NCI-H2227 (cell line): Measurements from ENCODE around the gene ZNF560.
"Not testable (repeated sequence)": the region's sequence is repeated elsewhere in the genome, so short reads cannot be mapped to it uniquely, and the experiment has no call there.

Experiments used
- DNase-seq: peaks from one replicate; lab custom pipeline; 2025; ENCODE audit not compliant: unreplicated experiment; lab: John Stamatoyannopoulos, UW

Gene ZNF560

GRCh38 chr19:9498183-9498902 lies at the start of gene ZNF560:
Gene ZNF560, minus strand, starts transcription at chr19:9498616. Its CDS starts 23,303 bp downstream, at chr19:9475313.
- DNase-seq = no peak

- no peak for DNase-seq
These were observed 49.5 kb upstream of the ZNF560 start for GRCh38 chr19:9547870-9548269.

GRCh38 chr19:9541281-9541680 lies 42.9 kb upstream of the ZNF560 start:
- DNase-seq = not testable (repeated sequence)

- not testable (repeated sequence) for DNase-seq
These were observed 41.5 kb upstream of the ZNF560 start for GRCh38 chr19:9539921-9540320.

GRCh38 chr19:9539201-9539600 lies 40.8 kb upstream of the ZNF560 start:
- DNase-seq = not testable (repeated sequence)

- peak; percentile 90 for DNase-seq
These were observed 40.0 kb upstream of the ZNF560 start, which contains the start of gene ZNF426 for GRCh38 chr19:9538183-9539058. Gene ZNF426, minus strand, starts transcription at chr19:9538645. Its CDS starts 2,413 bp downstream, at chr19:9536232.

- no peak for DNase-seq
These were observed 37.5 kb upstream of the ZNF560 start for GRCh38 chr19:9535934-9536333.

GRCh38 chr19:9531933-9532332 lies 33.5 kb upstream of the ZNF560 start:
- DNase-seq = no peak

- no peak for DNase-seq
These were observed 30.4 kb upstream of the ZNF560 start for GRCh38 chr19:9528757-9529336.

- no peak for DNase-seq
These were observed 25.6 kb upstream of the ZNF560 start for GRCh38 chr19:9523885-9524474.

GRCh38 chr19:9507285-9507684 lies 8.9 kb upstream of the ZNF560 start:
- DNase-seq = no peak

GRCh38 chr19:9500796-9501195 lies 2.4 kb upstream of the ZNF560 start:
- no peak for DNase-seq

- no peak for DNase-seq
These were observed 4.3 kb downstream of the ZNF560 start for GRCh38 chr19:9494096-9494495.

GRCh38 chr19:9487016-9487415 lies 11.4 kb downstream of the ZNF560 start:
- no peak for DNase-seq

- DNase-seq = no peak
These were observed 13.3 kb downstream of the ZNF560 start for GRCh38 chr19:9485140-9485539.

GRCh38 chr19:9474975-9475374 lies 23.4 kb downstream of the ZNF560 start:
- no peak for DNase-seq

GRCh38 chr19:9467161-9467560 lies 31.3 kb downstream of the ZNF560 start:
- DNase-seq = no peak

GRCh38 chr19:9461938-9462337 lies 36.5 kb downstream of the ZNF560 start:
- DNase-seq = no peak

GRCh38 chr19:9456018-9456689 lies 42.3 kb downstream of the ZNF560 start:
- no peak for DNase-seq

- no peak for DNase-seq
These were observed 44.5 kb downstream of the ZNF560 start for GRCh38 chr19:9453953-9454352.

- DNase-seq = no peak
These were observed 53.4 kb downstream of the ZNF560 start for GRCh38 chr19:9445037-9445436.
